Astrocyte (in vitro differentiated cells and primary cell): ENCODE measurements around the gene TTBK1. TPM values are rescaled to one million over a fixed set of nuclear protein-coding genes. Genes with fewer than 3 reads are reported as not detected.

Experiments used
- DNase-seq: peaks from one replicate; pipeline ENCODE4 v3.0.0-alpha.2; 2010; ENCODE audit warnings: low read depth
- FAIRE-seq: peaks from 2 replicates; lab custom pipeline; 2011; peaks lifted over from hg19 to GRCh38; lab: Jason Lieb, UNC
- H2AFZ ChIP-seq: 2 replicates; pipeline ENCODE4 v1.6.0; 2012; ENCODE audit warnings: low read depth, low read length, inconsistent platforms
- H3K27ac ChIP-seq: 2 replicates; pipeline ENCODE4 v1.5.1; 2011; ENCODE audit warnings: low read depth, low read length, inconsistent platforms
- H3K27me3 ChIP-seq: 2 replicates; pipeline ENCODE4 v1.6.0; 2011; ENCODE audit warnings: low read length, inconsistent platforms; ENCODE audit not compliant: insufficient read depth
- H3K36me3 ChIP-seq: 2 replicates; pipeline ENCODE4 v1.5.1; 2011; ENCODE audit warnings: low read length, inconsistent platforms; ENCODE audit not compliant: insufficient read depth
- H3K4me1 ChIP-seq: 2 replicates; pipeline ENCODE4 v1.5.1; 2011; ENCODE audit warnings: low read length, inconsistent platforms; ENCODE audit not compliant: insufficient read depth
- H3K4me2 ChIP-seq: 2 replicates; pipeline ENCODE4 v1.6.0; 2012; ENCODE audit warnings: low read length, inconsistent platforms
- H3K4me3 ChIP-seq: 2 replicates; pipeline ENCODE4 v1.5.1; 2011; ENCODE audit warnings: low read depth, mild to moderate bottlenecking, low read length, inconsistent platforms; ENCODE audit not compliant: insufficient read depth
- H3K79me2 ChIP-seq: 2 replicates; pipeline ENCODE4 v1.6.0; 2012; ENCODE audit warnings: mild to moderate bottlenecking, low read length, inconsistent platforms; ENCODE audit not compliant: insufficient read depth
- H3K9ac ChIP-seq: 2 replicates; pipeline ENCODE4 v1.6.0; 2012; ENCODE audit warnings: mild to moderate bottlenecking, low read length, inconsistent platforms
- H3K9me3 ChIP-seq: 2 replicates; pipeline ENCODE4 v1.5.1; 2012; ENCODE audit warnings: low read depth, mild to moderate bottlenecking, low read length, inconsistent platforms; ENCODE audit not compliant: insufficient read depth
- H4K20me1 ChIP-seq: 2 replicates; pipeline ENCODE4 v1.6.0; 2012; ENCODE audit warnings: low read length, inconsistent platforms; ENCODE audit not compliant: insufficient read depth
- H3K27ac Mint-ChIP-seq: one replicate; pipeline ENCODE4 v1.8.0; 2021; ENCODE audit warnings: mild to moderate bottlenecking, mixed read lengths; ENCODE audit not compliant: unreplicated experiment
- H3K27me3 Mint-ChIP-seq: one replicate; pipeline ENCODE4 v1.8.0; 2021; ENCODE audit warnings: low read depth, mixed read lengths; ENCODE audit not compliant: unreplicated experiment
- H3K36me3 Mint-ChIP-seq: one replicate; pipeline ENCODE4 v1.8.0; 2021; ENCODE audit warnings: low read depth, mixed read lengths; ENCODE audit not compliant: unreplicated experiment
- H3K4me1 Mint-ChIP-seq: one replicate; pipeline ENCODE4 v1.8.0; 2021; ENCODE audit warnings: low read depth, mixed read lengths; ENCODE audit not compliant: unreplicated experiment
- H3K4me3 Mint-ChIP-seq: one replicate; pipeline ENCODE4 v1.8.0; 2021; ENCODE audit warnings: mild to moderate bottlenecking, moderate library complexity, mixed read lengths; ENCODE audit not compliant: unreplicated experiment
- H3K9me3 Mint-ChIP-seq: one replicate; pipeline ENCODE4 v1.8.0; 2021; ENCODE audit warnings: mild to moderate bottlenecking, mixed read lengths; ENCODE audit not compliant: unreplicated experiment
- EZH2 ChIP-seq: IDR thresholded peaks from 2 replicates; pipeline ENCODE4 v1.6.1; 2012; ENCODE audit warnings: mild to moderate bottlenecking, low read length, inconsistent platforms; ENCODE audit not compliant: insufficient read depth
- total RNA-seq: library from RNA; stranded (reverse); gene quantifications from 2 replicates; pipeline ENCODE4 v1.2.1, GENCODE V29; 2021
- TF ChIP-seq, protein P1 (sequence below): IDR thresholded peaks from 2 replicates; pipeline ENCODE4 v1.5.1; 2011; ENCODE audit warnings: low read depth, mild to moderate bottlenecking, inconsistent platforms, low read length, moderate library complexity; ENCODE audit not compliant: insufficient read depth

TTBK1 gene
- total RNA-seq, 1 donor from 2014 or later = 0.14 TPM

DNA sequence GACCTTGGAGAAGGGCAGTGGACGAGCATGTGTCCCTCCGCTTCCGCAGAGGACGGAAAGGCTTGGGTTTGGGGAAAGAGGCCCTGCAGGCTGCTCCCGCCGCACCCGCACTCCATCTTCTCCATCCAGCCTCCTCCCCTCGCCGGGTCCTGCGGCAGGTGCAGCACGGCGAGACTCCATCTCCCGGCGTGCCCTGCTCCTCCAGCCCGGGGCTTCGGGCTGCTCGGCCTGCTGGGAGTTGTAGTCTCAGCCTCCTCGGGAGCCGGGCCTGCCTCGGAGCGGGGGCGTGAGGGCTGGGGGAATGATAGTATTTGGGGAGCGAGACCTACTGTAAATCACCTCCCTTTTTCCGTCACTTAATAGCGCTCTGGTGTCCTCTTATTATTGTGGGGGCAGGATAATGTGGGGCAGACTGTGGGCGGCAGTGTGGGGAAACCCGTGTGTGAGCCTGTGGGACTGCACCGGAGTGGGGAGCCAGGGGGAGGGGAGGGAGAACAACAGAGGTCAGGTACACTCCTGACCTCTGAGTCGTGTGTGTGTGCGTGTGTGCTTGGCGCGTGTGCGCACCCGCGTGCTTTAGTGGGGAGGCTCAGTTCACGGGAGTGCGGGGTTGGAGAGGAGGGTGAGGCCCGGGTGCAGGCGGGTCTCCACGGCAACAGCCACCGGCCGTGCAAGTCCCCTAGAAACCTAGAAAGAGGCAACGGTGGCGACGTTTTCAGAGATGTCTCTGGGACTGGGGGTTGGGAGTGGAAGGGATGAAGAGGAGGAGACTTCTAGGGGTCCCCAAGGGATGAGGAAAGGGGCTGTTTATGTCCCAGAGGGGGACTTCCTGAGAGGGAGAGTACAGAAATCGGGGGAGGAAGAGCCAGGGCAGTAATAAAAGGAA, 4.1 kb downstream of the TTBK1 start:
- TF ChIP-seq, protein P1, sequence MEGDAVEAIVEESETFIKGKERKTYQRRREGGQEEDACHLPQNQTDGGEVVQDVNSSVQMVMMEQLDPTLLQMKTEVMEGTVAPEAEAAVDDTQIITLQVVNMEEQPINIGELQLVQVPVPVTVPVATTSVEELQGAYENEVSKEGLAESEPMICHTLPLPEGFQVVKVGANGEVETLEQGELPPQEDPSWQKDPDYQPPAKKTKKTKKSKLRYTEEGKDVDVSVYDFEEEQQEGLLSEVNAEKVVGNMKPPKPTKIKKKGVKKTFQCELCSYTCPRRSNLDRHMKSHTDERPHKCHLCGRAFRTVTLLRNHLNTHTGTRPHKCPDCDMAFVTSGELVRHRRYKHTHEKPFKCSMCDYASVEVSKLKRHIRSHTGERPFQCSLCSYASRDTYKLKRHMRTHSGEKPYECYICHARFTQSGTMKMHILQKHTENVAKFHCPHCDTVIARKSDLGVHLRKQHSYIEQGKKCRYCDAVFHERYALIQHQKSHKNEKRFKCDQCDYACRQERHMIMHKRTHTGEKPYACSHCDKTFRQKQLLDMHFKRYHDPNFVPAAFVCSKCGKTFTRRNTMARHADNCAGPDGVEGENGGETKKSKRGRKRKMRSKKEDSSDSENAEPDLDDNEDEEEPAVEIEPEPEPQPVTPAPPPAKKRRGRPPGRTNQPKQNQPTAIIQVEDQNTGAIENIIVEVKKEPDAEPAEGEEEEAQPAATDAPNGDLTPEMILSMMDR = no peak
- peak; percentile 35 for TF ChIP-seq EZH2
- no peaks in the 10 kb centered on the region for H3K9me3 Mint-ChIP-seq
- H3K36me3 Mint-ChIP-seq = no peaks in the 10 kb centered on the region
- Histone ChIP-seq H3K79me2 (no peaks in the 10 kb centered on the region), H3K36me3 (no peaks in the 10 kb centered on the region), H3K9ac (no peak overlapping the region), H3K4me2 (peak overlapping the region; percentile 77), H3K9me3 (no peaks in the 10 kb centered on the region), H3K27me3 (peaks cover 69% of the 10 kb centered on the region), H2AFZ (peak overlapping the region; percentile 74), H4K20me1 (no peaks in the 10 kb centered on the region), H3K4me3 (peak overlapping the region; percentile 44), H3K4me1 (peaks cover 8% of the 10 kb centered on the region), H3K27ac (no peak overlapping the region)
- no peak for FAIRE-seq
- peak overlapping the region; percentile 70 for H3K4me3 Mint-ChIP-seq
- no peak for DNase-seq
- no peaks in the 10 kb centered on the region for H3K4me1 Mint-ChIP-seq
- peak overlapping the region; percentile 10 for H3K27ac Mint-ChIP-seq
- peaks cover 32% of the 10 kb centered on the region for H3K27me3 Mint-ChIP-seq

DNA sequence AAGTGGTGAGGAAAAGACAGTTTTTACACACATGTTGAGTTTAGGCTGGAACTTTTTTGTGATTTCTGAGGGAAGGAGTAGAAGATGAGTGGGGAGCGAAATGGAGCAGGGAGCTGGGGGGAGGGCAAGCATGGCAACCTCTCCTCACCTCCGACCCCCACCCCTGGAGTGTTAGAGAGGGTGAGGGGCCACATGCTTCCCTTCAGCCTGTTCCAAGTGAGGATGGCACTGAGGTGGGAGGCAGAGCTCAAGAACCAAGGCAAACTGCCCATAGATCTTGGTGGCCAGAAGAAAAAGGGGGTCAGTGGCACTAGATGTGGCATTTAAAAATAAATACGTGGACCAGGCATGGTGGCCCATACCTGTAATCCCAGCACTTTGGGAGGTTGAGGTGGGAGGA, 4.8 kb downstream of the TTBK1 start:
- no peaks in the 10 kb centered on the region for H3K79me2 ChIP-seq
- H3K9ac ChIP-seq = no peak overlapping the region
- DNase-seq = no peak
- H3K27me3 Mint-ChIP-seq = peaks cover 36% of the 10 kb centered on the region
- no peaks in the 10 kb centered on the region for H3K36me3 Mint-ChIP-seq
- no peaks in the 10 kb centered on the region for H3K36me3 ChIP-seq
- H4K20me1 ChIP-seq = no peaks in the 10 kb centered on the region
- H3K4me1 ChIP-seq = peaks cover 8% of the 10 kb centered on the region
- H3K27ac ChIP-seq = no peak overlapping the region
- H3K4me2 ChIP-seq = no peak overlapping the region
- H3K4me3 Mint-ChIP-seq = no peak overlapping the region
- H3K9me3 ChIP-seq = no peaks in the 10 kb centered on the region
- TF ChIP-seq, protein P1 = no peak
- TF ChIP-seq EZH2 = no peak
- no peak overlapping the region for H3K4me3 ChIP-seq
- no peaks in the 10 kb centered on the region for H3K9me3 Mint-ChIP-seq
- peaks cover 61% of the 10 kb centered on the region for H3K27me3 ChIP-seq
- no peaks in the 10 kb centered on the region for H3K4me1 Mint-ChIP-seq
- no peak for FAIRE-seq
- H3K27ac Mint-ChIP-seq = no peak overlapping the region
- no peak overlapping the region for H2AFZ ChIP-seq

DNA sequence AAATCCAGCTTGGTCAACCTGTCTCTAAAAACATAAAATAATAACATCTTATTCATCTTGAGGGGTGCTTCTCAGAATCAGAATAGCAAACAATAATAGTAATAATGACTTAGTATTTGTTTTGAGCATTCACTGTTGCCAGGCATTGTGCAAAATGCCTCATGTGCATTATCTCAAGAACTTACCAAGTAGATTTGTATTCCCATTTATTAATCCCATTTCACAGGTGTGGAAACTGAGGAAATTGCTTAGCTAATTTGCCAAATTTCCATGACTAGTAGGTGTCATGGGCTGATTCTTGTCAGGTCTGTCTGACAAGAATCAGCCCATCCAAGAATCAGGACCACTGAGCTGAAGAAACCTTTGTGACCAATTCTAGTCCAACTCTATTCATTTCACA, 5.5 kb downstream of the TTBK1 start:
- Histone ChIP-seq H3K4me2 (no peak overlapping the region), H3K9me3 (no peaks in the 10 kb centered on the region), H3K4me3 (no peak overlapping the region), H3K27me3 (peaks cover 57% of the 10 kb centered on the region), H3K9ac (no peak overlapping the region), H3K4me1 (peaks cover 8% of the 10 kb centered on the region), H4K20me1 (no peaks in the 10 kb centered on the region), H2AFZ (no peak overlapping the region), H3K27ac (no peak overlapping the region), H3K36me3 (no peaks in the 10 kb centered on the region), H3K79me2 (no peaks in the 10 kb centered on the region)
- Mint-ChIP-seq H3K27ac (no peak overlapping the region), H3K27me3 (peaks cover 41% of the 10 kb centered on the region), H3K4me1 (no peaks in the 10 kb centered on the region), H3K36me3 (no peaks in the 10 kb centered on the region), H3K9me3 (no peaks in the 10 kb centered on the region), H3K4me3 (no peak overlapping the region)
- FAIRE-seq (no peak), DNase-seq (no peak)
- TF ChIP-seq EZH2 = no peak
- TF ChIP-seq, protein P1 = no peak
